ENCODE measurements around the gene NPHP1.
"Not testable (repeated sequence)": the region's sequence is repeated elsewhere in the genome, so short reads cannot be mapped to it uniquely, and the experiment has no call there.

The NPHP1 gene

GRCh38 chr2:110103061-110103961 is 101.5 kb downstream of the NPHP1 start:
- DNase-seq (ENCODE audit: low read depth): no peak

GRCh38 chr2:110101901-110102803 is 102.7 kb downstream of the NPHP1 start:
- DNase-seq (ENCODE audit: low read depth): peak; percentile 9

GRCh38 chr2:110101280-110101844 is 103.5 kb downstream of the NPHP1 start:
- peak; percentile 99 for DNase-seq (ENCODE audit: low read depth)

GRCh38 chr2:110100880-110101279 is 103.9 kb downstream of the NPHP1 start:
- DNase-seq (ENCODE audit: low read depth): not testable (repeated sequence)

GRCh38 chr2:110100480-110100879 is 104.3 kb downstream of the NPHP1 start:
- DNase-seq (ENCODE audit: low read depth): no peak

GRCh38 chr2:110099471-110100225 is 105.2 kb downstream of the NPHP1 start:
- no peak for DNase-seq (ENCODE audit: low read depth)

- DNase-seq (ENCODE audit: low read depth): no peak
Measured at GRCh38 chr2:110099038-110099425, 105.8 kb downstream of the NPHP1 start.

GRCh38 chr2:110097506-110098220 is 107.2 kb downstream of the NPHP1 start:
- DNase-seq (ENCODE audit: low read depth): no peak

GRCh38 chr2:110095994-110096633 is 108.7 kb downstream of the NPHP1 start:
- DNase-seq (ENCODE audit: low read depth): no peak

GRCh38 chr2:110094884-110095534 is 109.8 kb downstream of the NPHP1 start:
- peak; percentile 76 for DNase-seq (ENCODE audit: low read depth)

- DNase-seq (ENCODE audit: low read depth): not testable (repeated sequence)
Measured at GRCh38 chr2:110093924-110094323, 110.9 kb downstream of the NPHP1 start.

GRCh38 chr2:110090164-110090563 is 114.6 kb downstream of the NPHP1 start:
- DNase-seq (ENCODE audit: low read depth): not testable (repeated sequence)

GRCh38 chr2:110083757-110084156 is 121.1 kb downstream of the NPHP1 start:
- DNase-seq (ENCODE audit: low read depth): not testable (repeated sequence)

GRCh38 chr2:110083162-110083561 is 121.7 kb downstream of the NPHP1 start:
- DNase-seq (ENCODE audit: low read depth): not testable (repeated sequence)

- not testable (repeated sequence) for DNase-seq (ENCODE audit: low read depth)
Measured at GRCh38 chr2:110078104-110078503, 126.7 kb downstream of the NPHP1 start.

- DNase-seq (ENCODE audit: low read depth): not testable (repeated sequence)
Measured at GRCh38 chr2:110075896-110076295, 128.9 kb downstream of the NPHP1 start.

All from fibroblast of gingiva (primary cell).